Endothelial cell (in vitro differentiated cells): Measurements from ENCODE around the gene MRPL52. TPM values are rescaled to one million over a fixed set of nuclear protein-coding genes. Genes with fewer than 3 reads are reported as not detected.

Experiments used
- DNase-seq: peaks from one replicate; pipeline ENCODE4 v3.0.0; 2021; ENCODE audit warnings: low spot score
- H3K27ac Mint-ChIP-seq: one replicate; pipeline ENCODE4 v1.8.0; 2021; ENCODE audit warnings: mixed read lengths, inconsistent platforms; ENCODE audit not compliant: unreplicated experiment
- H3K27me3 Mint-ChIP-seq: one replicate; pipeline ENCODE4 v1.8.0; 2021; ENCODE audit warnings: mild to moderate bottlenecking, moderate library complexity, mixed read lengths, inconsistent platforms; ENCODE audit not compliant: unreplicated experiment
- H3K36me3 Mint-ChIP-seq: one replicate; pipeline ENCODE4 v1.8.0; 2021; ENCODE audit warnings: mild to moderate bottlenecking, low read depth, mixed read lengths, inconsistent platforms; ENCODE audit not compliant: unreplicated experiment
- H3K4me1 Mint-ChIP-seq: one replicate; pipeline ENCODE4 v1.8.0; 2021; ENCODE audit warnings: mild to moderate bottlenecking, mixed read lengths, inconsistent platforms; ENCODE audit not compliant: unreplicated experiment
- H3K4me3 Mint-ChIP-seq: one replicate; pipeline ENCODE4 v1.8.0; 2021; ENCODE audit warnings: mild to moderate bottlenecking, mixed read lengths, inconsistent platforms; ENCODE audit not compliant: unreplicated experiment
- H3K9me3 Mint-ChIP-seq: one replicate; pipeline ENCODE4 v1.8.0; 2021; ENCODE audit warnings: mixed read lengths, inconsistent platforms; ENCODE audit not compliant: unreplicated experiment
- CTCF ChIP-seq: fragments of 200-600 bp; sonication (generic); IDR thresholded peaks from one replicate; pipeline ENCODE4 v1.5.0; 2021; ENCODE audit warnings: antibody characterized with exemption; ENCODE audit not compliant: unreplicated experiment
- long read RNA-seq: library from polyadenylated mRNA; unstranded; transcript quantifications from one replicate; pipeline ENCODE4 v2.0.0, GENCODE V29; 2020; ENCODE audit not compliant: unreplicated experiment
- total RNA-seq: library from RNA; stranded (reverse); fragmentation: NEBNext Ultra II Directional; extraction: Animal tissue kit (Norgen Biotek cat#: 25700); gene quantifications from one replicate; pipeline ENCODE4 v1.2.1, GENCODE V29; 2021; ENCODE audit not compliant: unreplicated experiment

MRPL52 gene
- 126 TPM for total RNA-seq
- long read RNA-seq, transcript MRPL52-210 (4 exons, 895 nt): minor isoform, 5 of 59 reads
- long read RNA-seq, transcript MRPL52-202 (5 exons, 1,118 nt): major isoform, 29 of 59 reads
- long read RNA-seq, transcript MRPL52-203 (5 exons, 1,111 nt): minor isoform, 17 of 59 reads
- long read RNA-seq, partial matches to known transcripts: 0 of 59 reads
- long read RNA-seq, other reads (novel, unspliced or antisense): 2 of 59 reads

- H3K9me3 Mint-ChIP-seq: no peaks in the 10 kb centered on the region
- H3K4me3 Mint-ChIP-seq: peak within 1 kb of the TSS; percentile 95
- peaks cover 38% of the 10 kb centered on the region for H3K4me1 Mint-ChIP-seq
- H3K36me3 Mint-ChIP-seq: peaks cover 14% of the 10 kb centered on the region
- peak within 1 kb of the TSS; percentile 97 for H3K27ac Mint-ChIP-seq
- no peak for TF ChIP-seq CTCF
- peaks cover 6% of the 10 kb centered on the region for H3K27me3 Mint-ChIP-seq
- DNase-seq: peak; percentile 80
Measured at GRCh38 chr14:22829661-22830442, at the start of gene MRPL52. Gene MRPL52, plus strand, starts transcription at chr14:22829887. Its CDS starts 26 bp downstream, at chr14:22829913.

GRCh38 chr14:22780105-22780679 lies 49.5 kb upstream of the MRPL52 start:
- Mint-ChIP-seq H3K9me3 (no peaks in the 10 kb centered on the region), H3K4me1 (peaks cover 33% of the 10 kb centered on the region), H3K27me3 (peaks cover 3% of the 10 kb centered on the region), H3K4me3 (no peak overlapping the region), H3K36me3 (no peaks in the 10 kb centered on the region), H3K27ac (peak overlapping the region; percentile 22)
- DNase-seq: no peak
- TF ChIP-seq CTCF: no peak

- no peaks in the 10 kb centered on the region for H3K9me3 Mint-ChIP-seq
- no peak for DNase-seq
- H3K36me3 Mint-ChIP-seq: no peaks in the 10 kb centered on the region
- peaks cover 3% of the 10 kb centered on the region for H3K27me3 Mint-ChIP-seq
- H3K4me1 Mint-ChIP-seq: peaks cover 33% of the 10 kb centered on the region
- no peak overlapping the region for H3K4me3 Mint-ChIP-seq
- H3K27ac Mint-ChIP-seq: peak overlapping the region; percentile 42
- TF ChIP-seq CTCF: no peak
Measured at GRCh38 chr14:22780941-22781300, 48.8 kb upstream of the MRPL52 start.

- Mint-ChIP-seq H3K36me3 (no peaks in the 10 kb centered on the region), H3K4me3 (no peak overlapping the region), H3K27me3 (peaks cover 3% of the 10 kb centered on the region), H3K9me3 (no peaks in the 10 kb centered on the region), H3K27ac (peak overlapping the region; percentile 42), H3K4me1 (peaks cover 36% of the 10 kb centered on the region)
- no peak for TF ChIP-seq CTCF
- DNase-seq: no peak
Measured at GRCh38 chr14:22781301-22781991, 48.2 kb upstream of the MRPL52 start.
